Stimulated activated CD4-positive, alpha-beta T cell treated with anti-CD3 and anti-CD28 coated beads, Interleukin-12 subunit alpha, Interleukin-12 subunit beta, amount 100 ng/mL, for 4 hours (primary cell): Measurements from ENCODE around the gene ANO2.
"Not testable (repeated sequence)": the region's sequence is repeated elsewhere in the genome, so short reads cannot be mapped to it uniquely, and the experiment has no call there.

ENCODE experiments used
- DNase-seq: peaks from one replicate; pipeline ENCODE4 v3.0.0-alpha.2; 2020

Gene ANO2

GRCh38 chr12:5568325-5568981, 376.6 kb downstream of the ANO2 start:
- DNase-seq = no peak

GRCh38 chr12:5567016-5567725, 377.9 kb downstream of the ANO2 start:
- no peak for DNase-seq

GRCh38 chr12:5565933-5566599, 379.0 kb downstream of the ANO2 start:
- DNase-seq = no peak

GRCh38 chr12:5562581-5562980, 382.5 kb downstream of the ANO2 start:
- no peak for DNase-seq

GRCh38 chr12:5561846-5562245, 383.2 kb downstream of the ANO2 start:
- DNase-seq = no peak

- DNase-seq = no peak
Observed at GRCh38 chr12:5561057-5561456, 384.0 kb downstream of the ANO2 start.

GRCh38 chr12:5560265-5560664, 384.8 kb downstream of the ANO2 start:
- no peak for DNase-seq

- no peak for DNase-seq
Observed at GRCh38 chr12:5557906-5558305, 387.2 kb downstream of the ANO2 start.

GRCh38 chr12:5556946-5557673, 387.9 kb downstream of the ANO2 start:
- DNase-seq = no peak

GRCh38 chr12:5556033-5556614, 388.9 kb downstream of the ANO2 start:
- DNase-seq = no peak

GRCh38 chr12:5554711-5555110, 390.3 kb downstream of the ANO2 start:
- no peak for DNase-seq

- no peak for DNase-seq
Observed at GRCh38 chr12:5549011-5549410, 396.0 kb downstream of the ANO2 start.

- DNase-seq = no peak
Observed at GRCh38 chr12:5548152-5548943, 396.7 kb downstream of the ANO2 start.

GRCh38 chr12:5546616-5547015, 398.4 kb downstream of the ANO2 start:
- no peak for DNase-seq

- DNase-seq = no peak
Observed at GRCh38 chr12:5537771-5538170, 407.3 kb downstream of the ANO2 start.

GRCh38 chr12:5537026-5537615, 407.9 kb downstream of the ANO2 start:
- DNase-seq = not testable (repeated sequence)

GRCh38 chr12:5535541-5535940, 409.5 kb downstream of the ANO2 start:
- no peak for DNase-seq

GRCh38 chr12:5534426-5535199, 410.4 kb downstream of the ANO2 start:
- no peak for DNase-seq

GRCh38 chr12:5533368-5533767, 411.7 kb downstream of the ANO2 start:
- no peak for DNase-seq

- no peak for DNase-seq
Observed at GRCh38 chr12:5525783-5526367, 419.2 kb downstream of the ANO2 start.
